Testis (tissue), 3 donors: ENCODE measurements around the gene KCNG4. TPM values are rescaled to one million over a fixed set of nuclear protein-coding genes. Genes with fewer than 3 reads are reported as not detected.

Experiments used
- DNase-seq: peaks from one replicate; pipeline ENCODE4 v3.0.0-alpha.2; 2019
- H3K27ac ChIP-seq, 2 donors: fragments of 200-600 bp; sonication (generic); one replicate each; pipeline ENCODE4 v1.5.1; 2019
- H3K27me3 ChIP-seq: fragments of 200-600 bp; sonication (generic); one replicate; pipeline ENCODE4 v1.5.1; 2019
- H3K36me3 ChIP-seq: fragments of 200-600 bp; sonication (generic); one replicate; pipeline ENCODE4 v1.5.1; 2017; ENCODE audit warnings: low read depth; ENCODE audit errors: missing control alignments
- H3K4me1 ChIP-seq: fragments of 200-600 bp; sonication (generic); one replicate; pipeline ENCODE4 v1.5.1; 2019
- H3K4me3 ChIP-seq, 2 donors: fragments of 200-600 bp; sonication (generic); one replicate each; pipeline ENCODE4 v1.5.1; 2017 to 2019
- H3K9me3 ChIP-seq: fragments of 200-600 bp; sonication (generic); one replicate; pipeline ENCODE4 v1.5.1; 2017
- POLR2A ChIP-seq: fragments of 450-650 bp; IDR thresholded peaks from one replicate; pipeline ENCODE4 v1.6.1; 2017; ENCODE audit warnings: antibody characterized with exemption, mild to moderate bottlenecking, moderate library complexity
- WGBS, 2 donors: methylation state at CpG; one replicate each; pipeline ENCODE4 v1.1.5; 2018; 5-methylcytosine and 5-hydroxymethylcytosine counted together
- intact Hi-C: fragments of 100-400 bp; cut with DNase I; formaldehyde crosslinking; loops from one replicate; pipeline ENCODE4 v1.15.1; 2023; ENCODE audit warnings: low total_unique reads
- polyA plus RNA-seq: library from polyadenylated mRNA; stranded (reverse); fragments of 350-450 nt; fragmentation: Illumina TruSeq; extraction: RNeasy Lipid Tissue Mini Kit (QIAGEN cat#74804); gene quantifications from one replicate; pipeline ENCODE4 v1.2.3, GENCODE V29; 2014; ENCODE audit warnings: low read depth, low replicate concordance; ENCODE audit not compliant: insufficient read depth
- total RNA-seq, 2 donors: library from RNA; depleted of rRNA; stranded (reverse); fragments of >200 nt; gene quantifications; one replicate each; pipeline ENCODE4 v1.2.3, GENCODE V29; 2016
- TF ChIP-seq, protein P1 (sequence below), 3 experiments: fragments of 450-650 bp in 2 of 3; fragments of 200-600 bp in 1 of 3; sonication (generic) in 1 of 3; IDR thresholded peaks; one replicate each; pipeline ENCODE4 v1.5.1; 2016 to 2019; ENCODE audit warnings: antibody characterized with exemption in 3 of 3, mild to moderate bottlenecking in 2 of 3, moderate library complexity in 1 of 3

Gene KCNG4
- total and polyA plus RNA-seq, 3 donors from 2014 or later = 0.06 to 0.08 TPM; not detected in 1

DNA sequence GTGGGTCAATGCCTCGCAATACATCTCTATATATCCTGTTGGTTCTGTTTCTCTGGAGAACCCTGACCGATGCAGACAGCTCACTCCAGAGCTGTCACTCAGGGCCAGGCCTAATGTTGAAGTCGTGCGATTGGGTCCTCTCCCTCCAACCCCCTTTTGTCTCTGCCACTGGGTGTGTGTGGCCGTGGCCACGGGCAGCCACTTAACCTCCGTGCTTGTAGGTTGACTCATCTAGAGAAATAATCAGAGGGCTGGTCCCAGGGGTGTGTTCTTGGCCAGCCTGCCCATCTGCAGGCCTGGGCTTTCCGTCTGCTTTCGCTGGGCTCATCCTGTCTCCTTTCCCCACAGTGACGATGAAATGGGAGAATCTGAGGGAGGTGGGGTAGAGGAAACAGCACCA lies 41.4 kb downstream of the KCNG4 start:
- Histone ChIP-seq H3K27ac (no peak overlapping the region), H3K27me3 (no peaks in the 10 kb centered on the region), H3K9me3 (no peaks in the 10 kb centered on the region), H3K4me1 (no peaks in the 10 kb centered on the region), H3K4me3 (no peak overlapping the region), H3K36me3 (no peaks in the 10 kb centered on the region)
- no peak for DNase-seq
- intact Hi-C loops = no loop called here
- TF ChIP-seq, protein P1, sequence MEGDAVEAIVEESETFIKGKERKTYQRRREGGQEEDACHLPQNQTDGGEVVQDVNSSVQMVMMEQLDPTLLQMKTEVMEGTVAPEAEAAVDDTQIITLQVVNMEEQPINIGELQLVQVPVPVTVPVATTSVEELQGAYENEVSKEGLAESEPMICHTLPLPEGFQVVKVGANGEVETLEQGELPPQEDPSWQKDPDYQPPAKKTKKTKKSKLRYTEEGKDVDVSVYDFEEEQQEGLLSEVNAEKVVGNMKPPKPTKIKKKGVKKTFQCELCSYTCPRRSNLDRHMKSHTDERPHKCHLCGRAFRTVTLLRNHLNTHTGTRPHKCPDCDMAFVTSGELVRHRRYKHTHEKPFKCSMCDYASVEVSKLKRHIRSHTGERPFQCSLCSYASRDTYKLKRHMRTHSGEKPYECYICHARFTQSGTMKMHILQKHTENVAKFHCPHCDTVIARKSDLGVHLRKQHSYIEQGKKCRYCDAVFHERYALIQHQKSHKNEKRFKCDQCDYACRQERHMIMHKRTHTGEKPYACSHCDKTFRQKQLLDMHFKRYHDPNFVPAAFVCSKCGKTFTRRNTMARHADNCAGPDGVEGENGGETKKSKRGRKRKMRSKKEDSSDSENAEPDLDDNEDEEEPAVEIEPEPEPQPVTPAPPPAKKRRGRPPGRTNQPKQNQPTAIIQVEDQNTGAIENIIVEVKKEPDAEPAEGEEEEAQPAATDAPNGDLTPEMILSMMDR (IDR thresholded peaks at IDR 0.05) = no peak
- WGBS, 2 donors = 74 to 78% methylated on average over 10 of the region's 10 CpGs

GRCh38 chr16:84197466-84198128 lies 42.2 kb downstream of the KCNG4 start:
- no peak overlapping the region for H3K27ac ChIP-seq
- intact Hi-C loops = no loop called here

DNA sequence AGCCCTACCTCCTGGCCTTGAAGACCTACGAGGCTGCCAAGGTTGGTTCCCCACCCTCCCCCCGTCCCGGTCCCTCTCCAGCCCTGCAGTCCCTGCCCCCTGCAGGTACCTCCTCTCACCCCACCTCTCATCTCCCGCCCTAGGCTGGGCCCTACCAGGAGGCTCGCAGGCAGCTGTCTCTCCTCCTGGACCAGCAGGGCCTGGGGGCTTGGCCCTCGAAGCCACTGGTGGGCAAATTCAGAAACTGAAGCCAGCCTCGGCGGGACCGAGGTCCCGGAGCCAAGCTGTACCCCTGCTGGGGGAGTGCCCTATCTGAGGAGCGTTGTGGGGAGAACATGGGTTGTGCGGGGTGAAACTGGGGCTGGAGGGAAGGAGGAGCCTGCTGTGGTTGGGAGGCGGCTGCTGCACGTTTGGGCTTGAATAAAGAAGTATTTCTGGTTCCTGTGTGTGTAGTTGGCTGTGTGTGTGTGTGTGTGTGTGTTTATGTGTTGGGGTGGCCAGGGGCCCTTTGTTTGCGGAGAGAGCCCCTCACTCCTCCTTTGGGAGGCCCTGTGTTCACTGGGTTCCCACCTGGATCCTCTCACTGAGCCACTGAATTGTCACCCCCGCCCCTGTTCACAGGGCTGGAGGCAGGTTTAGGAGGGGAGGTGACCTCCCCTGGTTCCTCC lies 43.0 kb downstream of the KCNG4 start:
- Histone ChIP-seq H3K4me3 (no peak overlapping the region), H3K27me3 (no peaks in the 10 kb centered on the region), H3K9me3 (no peaks in the 10 kb centered on the region), H3K27ac (no peak overlapping the region), H3K4me1 (no peaks in the 10 kb centered on the region), H3K36me3 (no peaks in the 10 kb centered on the region)
- intact Hi-C loops = no loop called here
- TF ChIP-seq POLR2A = no peak
- TF ChIP-seq, protein P1 (IDR thresholded peaks at IDR 0.05) = no peak
- 65 to 84% methylated on average over 14 to 16 of the region's 16 CpGs for WGBS, 2 donors
- DNase-seq = no peak

More at GRCh38 chr16:84197466-84198128, 42.2 kb downstream of the KCNG4 start:
- no peaks in the 10 kb centered on the region for H3K36me3 ChIP-seq
- 92 to 98% methylated on average over 8 to 14 of the region's 14 CpGs for WGBS, 2 donors
- no peak for DNase-seq
- no peak for TF ChIP-seq POLR2A
- TF ChIP-seq, protein P1 (IDR thresholded peaks at IDR 0.05) = no peak
- no peaks in the 10 kb centered on the region for H3K4me1 ChIP-seq
- H3K27me3 ChIP-seq = no peaks in the 10 kb centered on the region
- H3K9me3 ChIP-seq = no peaks in the 10 kb centered on the region
- H3K4me3 ChIP-seq = no peak overlapping the region

- no peak overlapping the region for H3K4me3 ChIP-seq
- no peaks in the 10 kb centered on the region for H3K36me3 ChIP-seq
- H3K27ac ChIP-seq = no peak overlapping the region
- intact Hi-C loops = no loop called here
- no peaks in the 10 kb centered on the region for H3K27me3 ChIP-seq
- TF ChIP-seq, protein P1 (IDR thresholded peaks at IDR 0.05) = no peak
- no peak for TF ChIP-seq POLR2A
- no peaks in the 10 kb centered on the region for H3K9me3 ChIP-seq
- 90 to 92% methylated on average over 14 to 15 of the region's 16 CpGs for WGBS, 2 donors
- DNase-seq = no peak
- H3K4me1 ChIP-seq = no peaks in the 10 kb centered on the region
Observed at GRCh38 chr16:84196101-84196500, 43.7 kb downstream of the KCNG4 start.
